T-helper 2 cell treated with Interferon-gamma antibody and Interleukin-4, amounts not matched to agents 5 μg/mL and 100 μg/mL, for 36 hours (primary cell): ENCODE data around the gene TUT7.

Experiments used
- DNase-seq: peaks from one replicate; pipeline ENCODE4 v3.0.0; 2021; ENCODE audit warnings: low spot score
- H3K27ac Mint-ChIP-seq: one replicate; pipeline ENCODE4 v1.8.0; 2021; ENCODE audit warnings: mild to moderate bottlenecking, mixed read lengths
- H3K27me3 Mint-ChIP-seq: one replicate; pipeline ENCODE4 v1.8.0; 2021; ENCODE audit warnings: low read depth, mixed read lengths
- H3K36me3 Mint-ChIP-seq: one replicate; pipeline ENCODE4 v1.8.0; 2021; ENCODE audit warnings: low read depth, mixed read lengths
- H3K4me1 Mint-ChIP-seq: one replicate; pipeline ENCODE4 v1.8.0; 2021; ENCODE audit warnings: low read depth, mixed read lengths
- H3K4me3 Mint-ChIP-seq: one replicate; pipeline ENCODE4 v1.8.0; 2022; ENCODE audit warnings: mild to moderate bottlenecking, moderate library complexity, mixed read lengths
- H3K9me3 Mint-ChIP-seq: one replicate; pipeline ENCODE4 v1.8.0; 2021; ENCODE audit warnings: mixed read lengths

Gene TUT7

DNA sequence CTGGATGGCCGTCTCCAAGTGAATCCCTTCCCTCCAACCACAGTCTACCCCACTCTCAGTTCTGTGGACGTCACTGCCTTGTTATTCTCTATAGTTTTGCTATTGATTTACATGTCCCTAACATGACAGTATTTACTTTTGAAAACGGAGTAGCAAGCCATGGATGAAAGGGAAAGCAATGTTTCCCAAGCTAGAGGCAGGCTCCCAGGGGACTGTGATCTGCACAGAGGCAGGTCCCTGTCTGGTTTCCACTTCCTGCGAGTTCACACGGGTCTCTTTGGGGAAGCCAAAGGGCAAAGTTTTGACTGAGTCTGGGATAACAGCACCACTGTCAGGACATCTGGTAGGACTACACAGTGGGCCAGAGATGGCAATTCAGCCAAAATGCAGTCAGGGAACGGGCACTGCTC lies 107.5 kb downstream of the TUT7 start:
- Mint-ChIP-seq H3K27me3 (no peaks in the 10 kb centered on the region), H3K27ac (no peak overlapping the region), H3K4me1 (peaks cover 3% of the 10 kb centered on the region), H3K9me3 (no peaks in the 10 kb centered on the region), H3K4me3 (no peak overlapping the region), H3K36me3 (no peaks in the 10 kb centered on the region)
- no peak for DNase-seq

- DNase-seq: no peak
- Mint-ChIP-seq H3K9me3 (no peaks in the 10 kb centered on the region), H3K4me1 (peaks cover 9% of the 10 kb centered on the region), H3K27me3 (peaks cover 2% of the 10 kb centered on the region), H3K4me3 (no peak overlapping the region), H3K27ac (no peak overlapping the region), H3K36me3 (no peaks in the 10 kb centered on the region)
Observed at GRCh38 chr9:86242071-86242470, 112.1 kb downstream of the TUT7 start.

- Mint-ChIP-seq H3K4me1 (peaks cover 9% of the 10 kb centered on the region), H3K27me3 (peaks cover 2% of the 10 kb centered on the region), H3K9me3 (no peaks in the 10 kb centered on the region), H3K27ac (no peak overlapping the region), H3K36me3 (no peaks in the 10 kb centered on the region), H3K4me3 (no peak overlapping the region)
- DNase-seq: peak; percentile 32
Observed at GRCh38 chr9:86241216-86241615, 113.0 kb downstream of the TUT7 start.

DNA sequence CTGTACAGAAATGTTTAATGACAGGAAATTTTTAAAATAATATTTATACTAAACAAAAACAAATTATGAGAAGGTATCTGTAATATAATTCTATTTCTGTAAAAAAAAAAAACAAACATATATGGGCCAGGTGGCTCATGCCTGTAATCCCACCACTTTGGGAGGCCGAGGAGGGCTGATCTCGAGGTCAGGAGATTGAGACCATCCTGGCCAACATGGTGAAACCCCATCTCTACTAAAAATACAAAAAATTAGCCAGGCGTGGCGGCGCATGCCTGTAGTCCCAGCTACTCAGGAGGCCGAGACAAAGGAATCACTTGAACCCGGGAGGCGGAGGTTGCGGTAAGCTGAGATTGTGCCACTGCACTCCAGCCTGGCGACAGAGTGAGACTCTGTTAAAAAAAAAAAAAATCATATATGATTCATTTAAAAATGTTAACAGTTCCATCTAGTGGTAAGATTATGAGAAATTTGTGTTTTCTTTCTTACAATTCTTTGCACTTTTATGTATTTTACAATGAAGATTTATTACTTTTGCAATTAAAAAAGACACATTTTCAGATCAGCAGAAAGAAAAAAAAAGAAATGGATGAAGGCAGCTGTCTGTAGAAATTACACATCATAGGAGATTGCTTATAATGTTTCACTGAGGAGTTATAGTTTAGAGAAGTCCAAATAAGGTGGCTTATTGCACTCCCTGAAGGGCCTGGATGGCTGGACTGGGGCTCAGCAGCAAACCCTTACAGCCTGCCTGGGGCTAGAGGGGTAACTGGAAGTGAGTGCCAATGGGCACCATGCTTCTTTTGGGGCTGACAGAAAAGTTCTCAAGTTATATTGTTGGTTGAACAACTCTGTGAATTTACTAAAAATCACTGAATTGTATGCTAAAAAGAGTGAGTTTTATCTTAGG lies 115.1 kb downstream of the TUT7 start:
- no peak for DNase-seq
- Mint-ChIP-seq H3K27me3 (peaks cover 2% of the 10 kb centered on the region), H3K4me1 (peaks cover 9% of the 10 kb centered on the region), H3K27ac (no peak overlapping the region), H3K4me3 (no peak overlapping the region), H3K9me3 (no peaks in the 10 kb centered on the region), H3K36me3 (no peaks in the 10 kb centered on the region)
